ENCODE data around the gene RPRML. TPM values are rescaled to one million over a fixed set of nuclear protein-coding genes. Genes with fewer than 3 reads are reported as not detected.
"Not testable (repeated sequence)": the region's sequence is repeated elsewhere in the genome, so short reads cannot be mapped to it uniquely, and the experiment has no call there.

RPRML gene
- total RNA-seq, 1 experiment from 2014 or later, result not detected

GRCh38 chr17:46989637-46990431 lies 10.8 kb upstream of the RPRML start:
- Histone ChIP-seq H3K4me1 (ENCODE audit: insufficient read depth, low read length, poor library complexity, severe bottlenecking) (no peaks in the 10 kb centered on the region), H3K27me3 (replicated peaks; ENCODE audit: insufficient read depth, low read depth, low read length, poor library complexity) (no peaks in the 10 kb centered on the region), H3K9me3 (ENCODE audit: low read depth, low read length, poor library complexity, severe bottlenecking) (no peaks in the 10 kb centered on the region), H3K27ac (ENCODE audit: low read depth, low read length, poor library complexity, severe bottlenecking) (no peak overlapping the region), H3K36me3 (ENCODE audit: insufficient read depth, low read length, poor library complexity, severe bottlenecking) (no peaks in the 10 kb centered on the region), H3K4me3 (ENCODE audit: low read depth, low read length, poor library complexity, severe bottlenecking) (no peak overlapping the region)
- CTCF ChIA-PET, result no interaction called here
- intact Hi-C loops (cut with micrococcal nuclease; ENCODE audit: unreplicated experiment), result no loop called here
- POLR2A ChIA-PET (ENCODE audit: low non-redundant PET), result no interaction called here
- no peak for DNase-seq (ENCODE audit: low spot score)
- no TSS peak for BruUV-seq (replicated peaks)
- TF ChIP-seq EZH2 (IDR thresholded peaks at IDR 0.05; ENCODE audit: borderline replicate concordance, low read depth, low read length, poor library complexity, severe bottlenecking) (no peak), CTCF (conservative IDR thresholded peaks at IDR 0.05; ENCODE audit: low read depth, low read length) (no peak)

- H3K4me1 ChIP-seq (ENCODE audit: insufficient read depth, low read length, poor library complexity, severe bottlenecking); DNase-seq (ENCODE audit: low spot score); POLR2A ChIA-PET (ENCODE audit: low non-redundant PET); H3K9me3 ChIP-seq (ENCODE audit: low read depth, low read length, poor library complexity, severe bottlenecking); intact Hi-C loops (cut with micrococcal nuclease; ENCODE audit: unreplicated experiment); H3K27me3 ChIP-seq (replicated peaks; ENCODE audit: insufficient read depth, low read depth, low read length, poor library complexity); CTCF ChIA-PET; H3K36me3 ChIP-seq (ENCODE audit: insufficient read depth, low read length, poor library complexity, severe bottlenecking); H3K27ac ChIP-seq (ENCODE audit: low read depth, low read length, poor library complexity, severe bottlenecking); H3K4me3 ChIP-seq (ENCODE audit: low read depth, low read length, poor library complexity, severe bottlenecking); BruUV-seq (replicated peaks): not testable (repeated sequence)
Measured at GRCh38 chr17:46987927-46988326, 8.9 kb upstream of the RPRML start.

DNA sequence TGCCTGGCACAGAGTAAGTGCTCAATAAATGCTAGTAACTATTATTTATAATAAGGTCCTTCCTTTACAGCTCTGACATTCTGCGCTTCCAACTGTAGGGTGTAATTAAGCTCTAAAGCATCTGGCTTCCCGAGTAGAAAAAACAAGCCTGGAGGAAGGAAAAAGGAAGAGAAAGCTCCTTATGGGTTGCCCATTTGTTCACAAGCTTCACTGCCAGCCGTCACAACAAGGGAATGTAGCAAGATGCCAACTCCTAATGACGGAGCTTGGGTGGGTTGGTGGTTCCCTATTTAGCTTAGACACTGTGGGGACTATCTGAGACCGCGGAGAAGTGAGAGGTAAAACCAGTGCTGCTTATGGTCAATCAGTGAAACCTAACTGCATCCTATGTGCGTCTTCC lies 7.3 kb upstream of the RPRML start:
- Histone ChIP-seq H3K4me3 (ENCODE audit: low read depth, low read length, poor library complexity, severe bottlenecking) (no peak overlapping the region), H3K27me3 (replicated peaks; ENCODE audit: insufficient read depth, low read depth, low read length, poor library complexity) (peaks cover 6% of the 10 kb centered on the region), H3K36me3 (ENCODE audit: insufficient read depth, low read length, poor library complexity, severe bottlenecking) (no peaks in the 10 kb centered on the region), H3K4me1 (ENCODE audit: insufficient read depth, low read length, poor library complexity, severe bottlenecking) (no peaks in the 10 kb centered on the region), H3K9me3 (ENCODE audit: low read depth, low read length, poor library complexity, severe bottlenecking) (no peaks in the 10 kb centered on the region), H3K27ac (ENCODE audit: low read depth, low read length, poor library complexity, severe bottlenecking) (no peak overlapping the region)
- intact Hi-C loops (cut with micrococcal nuclease; ENCODE audit: unreplicated experiment), result no loop called here
- DNase-seq (ENCODE audit: low spot score), result no peak
- no peak for TF ChIP-seq EZH2 (IDR thresholded peaks at IDR 0.05; ENCODE audit: borderline replicate concordance, low read depth, low read length, poor library complexity, severe bottlenecking)
- no peak for TF ChIP-seq CTCF (conservative IDR thresholded peaks at IDR 0.05; ENCODE audit: low read depth, low read length)
- BruUV-seq (replicated peaks), result no TSS peak
- CTCF ChIA-PET, result no interaction called here
- POLR2A ChIA-PET (ENCODE audit: low non-redundant PET), result no interaction called here

DNA sequence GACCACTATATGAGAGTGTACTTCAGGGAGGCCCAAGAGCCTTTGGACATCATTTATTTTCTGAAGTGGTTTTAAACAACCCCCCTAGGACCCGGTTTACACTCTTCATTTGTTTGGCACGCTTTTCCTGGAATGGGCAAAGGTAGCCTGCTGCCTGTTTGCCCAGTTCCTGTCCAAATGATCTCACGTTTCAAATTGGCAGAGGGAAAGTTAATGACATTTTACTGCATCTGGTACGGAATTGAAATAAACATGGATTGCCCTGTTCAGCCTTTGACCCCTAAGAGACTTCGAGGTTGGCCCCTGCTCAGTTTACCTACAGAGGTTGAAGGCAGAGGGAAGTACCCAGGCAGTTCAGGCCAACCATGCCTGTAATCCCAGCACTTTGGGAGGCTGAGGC lies 5.8 kb upstream of the RPRML start:
- Histone ChIP-seq H3K4me3 (ENCODE audit: low read depth, low read length, poor library complexity, severe bottlenecking) (no peak overlapping the region), H3K27me3 (replicated peaks; ENCODE audit: insufficient read depth, low read depth, low read length, poor library complexity) (peaks cover 11% of the 10 kb centered on the region), H3K9me3 (ENCODE audit: low read depth, low read length, poor library complexity, severe bottlenecking) (no peaks in the 10 kb centered on the region), H3K36me3 (ENCODE audit: insufficient read depth, low read length, poor library complexity, severe bottlenecking) (no peaks in the 10 kb centered on the region), H3K27ac (ENCODE audit: low read depth, low read length, poor library complexity, severe bottlenecking) (no peak overlapping the region), H3K4me1 (ENCODE audit: insufficient read depth, low read length, poor library complexity, severe bottlenecking) (no peaks in the 10 kb centered on the region)
- ChIA-PET CTCF (no interaction called here), POLR2A (ENCODE audit: low non-redundant PET) (no interaction called here)
- no peak for TF ChIP-seq CTCF (conservative IDR thresholded peaks at IDR 0.05; ENCODE audit: low read depth, low read length)
- no peak for TF ChIP-seq EZH2 (IDR thresholded peaks at IDR 0.05; ENCODE audit: borderline replicate concordance, low read depth, low read length, poor library complexity, severe bottlenecking)
- DNase-seq (ENCODE audit: low spot score), result no peak
- BruUV-seq (replicated peaks), result no TSS peak
- intact Hi-C loops (cut with micrococcal nuclease; ENCODE audit: unreplicated experiment), result no loop called here
